HepG2 (cell line): ENCODE results near the gene MTA1. TPM values are rescaled to one million over a fixed set of nuclear protein-coding genes. Genes with fewer than 3 reads are reported as not detected.

Source experiments
- AKAP8 ChIP-seq: sonication (generic); formaldehyde crosslinking; IDR thresholded peaks from 2 replicates; pipeline ENCODE4 v1.5.1; 2020; ENCODE audit warnings: mild to moderate bottlenecking, missing genetic modification reagents
- CEBPG ChIP-seq: IDR thresholded peaks from 2 replicates; pipeline ENCODE4 v1.6.1; 2016
- CENPT ChIP-seq: sonication (generic); formaldehyde crosslinking; IDR thresholded peaks from 2 replicates; pipeline ENCODE4 v1.8.0; 2022; ENCODE audit warnings: low read depth, mild to moderate bottlenecking, moderate library complexity, missing genetic modification reagents
- GTF2F1 ChIP-seq: fragments of 150-350 bp; IDR thresholded peaks from 2 replicates; pipeline ENCODE4 v1.6.1; 2014; ENCODE audit warnings: low read length
- PITX1 ChIP-seq: sonication (generic); formaldehyde crosslinking; IDR thresholded peaks from 2 replicates; pipeline ENCODE4 v1.5.1; 2020; ENCODE audit warnings: mild to moderate bottlenecking, missing genetic modification reagents
- SIX4 ChIP-seq: sonication (generic); formaldehyde crosslinking; IDR thresholded peaks from 2 replicates; pipeline ENCODE4 v1.4.0; 2020; ENCODE audit warnings: missing genetic modification reagents
- SP140L ChIP-seq: sonication (generic); formaldehyde crosslinking; IDR thresholded peaks from 2 replicates; pipeline ENCODE4 v1.4.0; 2020; ENCODE audit warnings: missing genetic modification reagents, borderline replicate concordance
- TAF15 ChIP-seq: fragments of 200-400 bp; formaldehyde crosslinking; IDR thresholded peaks from one replicate; pipeline ENCODE4 v1.6.1; 2018; ENCODE audit warnings: mild to moderate bottlenecking, low read depth, low read length; ENCODE audit not compliant: poor library complexity, severe bottlenecking
- TBX3 ChIP-seq: fragments of 450-650 bp; IDR thresholded peaks from 2 replicates; pipeline ENCODE4 v1.6.1; 2017; ENCODE audit warnings: antibody characterized with exemption, mild to moderate bottlenecking, inconsistent platforms, borderline replicate concordance
- ZNF124 ChIP-seq: sonication (generic); formaldehyde crosslinking; IDR thresholded peaks from 2 replicates; pipeline ENCODE4 v1.4.0; 2020; ENCODE audit warnings: missing genetic modification reagents
- ZNF256 ChIP-seq: sonication (generic); formaldehyde crosslinking; conservative IDR thresholded peaks from 2 replicates; pipeline ENCODE4 v1.4.0; 2020; ENCODE audit warnings: missing genetic modification reagents
- ZNF451 ChIP-seq: sonication (generic); formaldehyde crosslinking; IDR thresholded peaks from 2 replicates; pipeline ENCODE4 v1.5.0; 2020; ENCODE audit warnings: mild to moderate bottlenecking, missing genetic modification reagents
- polyA plus RNA-seq, 8 experiments: library from polyadenylated mRNA; depleted of rRNA in 3 of 8; stranded (reverse) in 7 of 8; unstranded in 1 of 8; fragments of >200 nt; fragmentation: Illumina TruSeq in 4 of 8; extraction: Trizol in 4 of 8; gene quantifications; 2 replicates each; pipeline versions ENCODE4 v1.2.1 to v1.2.3, GENCODE V29; 2011 to 2016; ENCODE audit warnings: low read depth in 4 of 8, missing spikeins in 1 of 8, mixed read lengths in 1 of 8; ENCODE audit not compliant: insufficient read depth in 1 of 8
- total RNA-seq, 5 experiments: library from RNA; depleted of rRNA; stranded (reverse); fragments of >200 nt; fragmentation: Illumina TruSeq; extraction: Trizol; gene quantifications; 2 replicates each; pipeline ENCODE4 v1.2.3, GENCODE V29; 2016; ENCODE audit warnings: low read depth in 1 of 5
- TF ChIP-seq, protein P1 (sequence below): sonication (generic); formaldehyde crosslinking; IDR thresholded peaks from 2 replicates; pipeline ENCODE4 v1.5.0; 2020; ENCODE audit warnings: mild to moderate bottlenecking, missing genetic modification reagents
- TF ChIP-seq, protein P2 (sequence below): sonication (generic); formaldehyde crosslinking; IDR thresholded peaks from 2 replicates; pipeline ENCODE4 v1.5.0; 2020; ENCODE audit warnings: mild to moderate bottlenecking, missing genetic modification reagents, borderline replicate concordance

Gene MTA1
- total and polyA plus RNA-seq, 2 of the 13 experiments (the other 11 are each of a cell fraction or from before 2014, with no cell fraction given) = 35.2 to 85.8 TPM

DNA sequence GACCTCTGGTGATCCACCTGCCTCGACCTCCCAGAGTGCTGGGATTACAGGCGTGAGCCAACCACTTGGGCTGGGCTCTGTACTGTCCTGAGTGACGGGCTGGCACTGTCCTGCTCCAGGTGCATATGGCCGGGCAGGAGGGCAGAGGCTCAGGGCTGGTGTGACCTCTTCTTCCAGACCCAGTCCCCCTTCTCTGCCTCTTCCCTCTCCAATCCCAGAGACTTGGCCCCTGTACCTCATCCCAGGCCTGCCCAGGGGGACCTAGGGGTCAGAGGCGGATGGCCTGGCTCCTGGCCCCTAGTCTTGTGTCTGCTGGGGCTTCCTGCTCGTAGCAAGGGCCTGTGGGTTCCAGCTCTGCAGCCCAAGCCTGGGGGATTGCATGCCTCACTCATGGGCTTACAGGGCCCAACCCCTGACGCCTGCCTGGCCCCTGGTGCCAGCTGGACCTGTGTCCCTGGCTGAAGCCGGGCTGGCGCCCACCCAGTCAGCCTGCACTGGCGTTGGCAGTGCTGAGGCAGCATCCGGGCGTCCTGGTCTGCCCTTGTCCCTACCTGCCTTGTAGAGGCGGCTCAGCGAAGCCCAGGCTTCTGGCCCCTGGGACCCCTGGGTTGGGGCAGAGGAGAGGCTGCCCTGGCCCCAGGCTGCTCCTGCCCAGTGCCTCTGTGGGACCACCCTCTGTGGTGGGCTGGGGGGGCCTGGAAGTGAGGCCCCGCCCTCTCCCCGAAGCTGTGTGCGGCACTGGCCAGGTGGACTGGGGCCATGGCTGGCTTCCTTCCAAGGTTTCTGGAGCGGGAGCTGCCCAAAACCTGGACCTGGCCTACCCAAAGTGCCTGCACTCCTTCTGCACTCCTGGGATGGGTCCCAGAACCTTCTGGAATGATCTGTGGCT, 75.7 kb downstream of the MTA1 start (continued):
- TF ChIP-seq SP140L (CRISPR knock-in tag) (no peak), ZNF451 (no peak), SIX4 (CRISPR knock-in tag) (no peak), CEBPG (CRISPR knock-in tag) (no peak), TAF15 (peak; percentile 67), PITX1 (CRISPR knock-in tag) (peak; percentile 50; the same call in 1 of the 2 replicates), ZNF124 (CRISPR knock-in tag) (no peak), CENPT (CRISPR knock-in tag) (no peak), TBX3 (no peak), AKAP8 (CRISPR knock-in tag) (peak; percentile 87; the same call in 1 of the 2 replicates), ZNF256 (CRISPR knock-in tag) (0 out of 2 replicates have a peak, but pooled peaks have one; percentile 42), GTF2F1 (no peak)
- TF ChIP-seq, protein P1, sequence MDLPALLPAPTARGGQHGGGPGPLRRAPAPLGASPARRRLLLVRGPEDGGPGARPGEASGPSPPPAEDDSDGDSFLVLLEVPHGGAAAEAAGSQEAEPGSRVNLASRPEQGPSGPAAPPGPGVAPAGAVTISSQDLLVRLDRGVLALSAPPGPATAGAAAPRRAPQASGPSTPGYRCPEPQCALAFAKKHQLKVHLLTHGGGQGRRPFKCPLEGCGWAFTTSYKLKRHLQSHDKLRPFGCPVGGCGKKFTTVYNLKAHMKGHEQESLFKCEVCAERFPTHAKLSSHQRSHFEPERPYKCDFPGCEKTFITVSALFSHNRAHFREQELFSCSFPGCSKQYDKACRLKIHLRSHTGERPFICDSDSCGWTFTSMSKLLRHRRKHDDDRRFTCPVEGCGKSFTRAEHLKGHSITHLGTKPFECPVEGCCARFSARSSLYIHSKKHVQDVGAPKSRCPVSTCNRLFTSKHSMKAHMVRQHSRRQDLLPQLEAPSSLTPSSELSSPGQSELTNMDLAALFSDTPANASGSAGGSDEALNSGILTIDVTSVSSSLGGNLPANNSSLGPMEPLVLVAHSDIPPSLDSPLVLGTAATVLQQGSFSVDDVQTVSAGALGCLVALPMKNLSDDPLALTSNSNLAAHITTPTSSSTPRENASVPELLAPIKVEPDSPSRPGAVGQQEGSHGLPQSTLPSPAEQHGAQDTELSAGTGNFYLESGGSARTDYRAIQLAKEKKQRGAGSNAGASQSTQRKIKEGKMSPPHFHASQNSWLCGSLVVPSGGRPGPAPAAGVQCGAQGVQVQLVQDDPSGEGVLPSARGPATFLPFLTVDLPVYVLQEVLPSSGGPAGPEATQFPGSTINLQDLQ (CRISPR knock-in tag) = no peak
- TF ChIP-seq, protein P2, sequence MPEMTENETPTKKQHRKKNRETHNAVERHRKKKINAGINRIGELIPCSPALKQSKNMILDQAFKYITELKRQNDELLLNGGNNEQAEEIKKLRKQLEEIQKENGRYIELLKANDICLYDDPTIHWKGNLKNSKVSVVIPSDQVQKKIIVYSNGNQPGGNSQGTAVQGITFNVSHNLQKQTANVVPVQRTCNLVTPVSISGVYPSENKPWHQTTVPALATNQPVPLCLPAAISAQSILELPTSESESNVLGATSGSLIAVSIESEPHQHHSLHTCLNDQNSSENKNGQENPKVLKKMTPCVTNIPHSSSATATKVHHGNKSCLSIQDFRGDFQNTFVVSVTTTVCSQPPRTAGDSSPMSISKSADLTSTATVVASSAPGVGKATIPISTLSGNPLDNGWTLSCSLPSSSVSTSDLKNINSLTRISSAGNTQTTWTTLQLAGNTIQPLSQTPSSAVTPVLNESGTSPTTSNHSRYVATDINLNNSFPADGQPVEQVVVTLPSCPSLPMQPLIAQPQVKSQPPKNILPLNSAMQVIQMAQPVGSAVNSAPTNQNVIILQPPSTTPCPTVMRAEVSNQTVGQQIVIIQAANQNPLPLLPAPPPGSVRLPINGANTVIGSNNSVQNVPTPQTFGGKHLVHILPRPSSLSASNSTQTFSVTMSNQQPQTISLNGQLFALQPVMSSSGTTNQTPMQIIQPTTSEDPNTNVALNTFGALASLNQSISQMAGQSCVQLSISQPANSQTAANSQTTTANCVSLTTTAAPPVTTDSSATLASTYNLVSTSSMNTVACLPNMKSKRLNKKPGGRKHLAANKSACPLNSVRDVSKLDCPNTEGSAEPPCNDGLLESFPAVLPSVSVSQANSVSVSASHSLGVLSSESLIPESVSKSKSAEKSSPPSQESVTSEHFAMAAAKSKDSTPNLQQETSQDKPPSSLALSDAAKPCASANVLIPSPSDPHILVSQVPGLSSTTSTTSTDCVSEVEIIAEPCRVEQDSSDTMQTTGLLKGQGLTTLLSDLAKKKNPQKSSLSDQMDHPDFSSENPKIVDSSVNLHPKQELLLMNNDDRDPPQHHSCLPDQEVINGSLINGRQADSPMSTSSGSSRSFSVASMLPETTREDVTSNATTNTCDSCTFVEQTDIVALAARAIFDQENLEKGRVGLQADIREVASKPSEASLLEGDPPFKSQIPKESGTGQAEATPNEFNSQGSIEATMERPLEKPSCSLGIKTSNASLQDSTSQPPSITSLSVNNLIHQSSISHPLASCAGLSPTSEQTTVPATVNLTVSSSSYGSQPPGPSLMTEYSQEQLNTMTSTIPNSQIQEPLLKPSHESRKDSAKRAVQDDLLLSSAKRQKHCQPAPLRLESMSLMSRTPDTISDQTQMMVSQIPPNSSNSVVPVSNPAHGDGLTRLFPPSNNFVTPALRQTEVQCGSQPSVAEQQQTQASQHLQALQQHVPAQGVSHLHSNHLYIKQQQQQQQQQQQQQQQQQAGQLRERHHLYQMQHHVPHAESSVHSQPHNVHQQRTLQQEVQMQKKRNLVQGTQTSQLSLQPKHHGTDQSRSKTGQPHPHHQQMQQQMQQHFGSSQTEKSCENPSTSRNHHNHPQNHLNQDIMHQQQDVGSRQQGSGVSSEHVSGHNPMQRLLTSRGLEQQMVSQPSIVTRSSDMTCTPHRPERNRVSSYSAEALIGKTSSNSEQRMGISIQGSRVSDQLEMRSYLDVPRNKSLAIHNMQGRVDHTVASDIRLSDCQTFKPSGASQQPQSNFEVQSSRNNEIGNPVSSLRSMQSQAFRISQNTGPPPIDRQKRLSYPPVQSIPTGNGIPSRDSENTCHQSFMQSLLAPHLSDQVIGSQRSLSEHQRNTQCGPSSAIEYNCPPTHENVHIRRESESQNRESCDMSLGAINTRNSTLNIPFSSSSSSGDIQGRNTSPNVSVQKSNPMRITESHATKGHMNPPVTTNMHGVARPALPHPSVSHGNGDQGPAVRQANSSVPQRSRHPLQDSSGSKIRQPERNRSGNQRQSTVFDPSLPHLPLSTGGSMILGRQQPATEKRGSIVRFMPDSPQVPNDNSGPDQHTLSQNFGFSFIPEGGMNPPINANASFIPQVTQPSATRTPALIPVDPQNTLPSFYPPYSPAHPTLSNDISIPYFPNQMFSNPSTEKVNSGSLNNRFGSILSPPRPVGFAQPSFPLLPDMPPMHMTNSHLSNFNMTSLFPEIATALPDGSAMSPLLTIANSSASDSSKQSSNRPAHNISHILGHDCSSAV (CRISPR knock-in tag) = no peak
